ENCODE data around the gene EIF2AK3. TPM values are rescaled to one million over a fixed set of nuclear protein-coding genes. Genes with fewer than 3 reads are reported as not detected.
A peak's percentile ranks its signal among the peaks of the same experiment; 100 is the strongest.

The EIF2AK3 gene
- total and polyA plus RNA-seq, 4 experiments from 2014 or later = 1.3 to 31.0 (median 20.5) TPM

- intact Hi-C loops (cut with micrococcal nuclease) = no loop called here
- Histone ChIP-seq H3K9me3 (ENCODE audit: control insufficient read depth in 1 of 2, low read length in 2 of 2) (no peaks in the 10 kb centered on the region), H3K4me1 (ENCODE audit: insufficient read depth, low read length) (no peaks in the 10 kb centered on the region), H3K27me3 (ENCODE audit: insufficient read depth, low read length) (no peaks in the 10 kb centered on the region), H3K27ac (ENCODE audit: low read depth, low read length) (no peak overlapping the region), H3K4me3 (ENCODE audit: low read length in 2 of 2) (no peak overlapping the region), H3K36me3 (ENCODE audit: insufficient read depth, low read length) (peaks cover 9% of the 10 kb centered on the region)
- Mint-ChIP-seq H3K4me3 (no peak overlapping the region), H3K4me1 (peaks cover 16 to 29% (median 23%) of the 10 kb centered on the region in 4 donors), H3K27me3 (no peaks in the 10 kb centered on the region), H3K36me3 (peaks cover 8 to 23% of the 10 kb centered on the region in 2 donors), H3K27ac (no peak overlapping the region), H3K9me3 (no peaks in the 10 kb centered on the region)
- DNase-seq = no peak
- POLR2A ChIA-PET (ENCODE audit: partially characterized antibody) = no interaction called here
- CTCF ChIA-PET (ENCODE audit: partially characterized antibody) = no interaction called here
These were observed 12.6 kb downstream of the EIF2AK3 start for GRCh38 chr2:88614497-88615157.

GRCh38 chr2:88613921-88614320, 13.3 kb downstream of the EIF2AK3 start:
- Histone ChIP-seq H3K4me3 (ENCODE audit: low read length in 2 of 2) (no peak overlapping the region), H3K4me1 (ENCODE audit: insufficient read depth, low read length) (no peaks in the 10 kb centered on the region), H3K27ac (ENCODE audit: low read depth, low read length) (no peak overlapping the region), H3K36me3 (ENCODE audit: insufficient read depth, low read length) (peaks cover 9% of the 10 kb centered on the region), H3K9me3 (ENCODE audit: control insufficient read depth in 1 of 2, low read length in 2 of 2) (no peaks in the 10 kb centered on the region), H3K27me3 (ENCODE audit: insufficient read depth, low read length) (no peaks in the 10 kb centered on the region)
- peaks cover 14 to 22% (median 19%) of the 10 kb centered on the region in 4 donors for H3K4me1 Mint-ChIP-seq
- H3K27me3 Mint-ChIP-seq = no peaks in the 10 kb centered on the region
- DNase-seq = no peak
- POLR2A ChIA-PET (ENCODE audit: partially characterized antibody) = no interaction called here
- intact Hi-C loops (cut with micrococcal nuclease) = no loop called here
- CTCF ChIA-PET (ENCODE audit: partially characterized antibody) = no interaction called here
- H3K9me3 Mint-ChIP-seq = no peaks in the 10 kb centered on the region
- no peak overlapping the region for H3K27ac Mint-ChIP-seq
- peaks cover 8 to 28% of the 10 kb centered on the region in 2 donors for H3K36me3 Mint-ChIP-seq
- H3K4me3 Mint-ChIP-seq = no peak overlapping the region

- CTCF ChIA-PET (ENCODE audit: partially characterized antibody) = interaction anchor here (1.1 to 1.2 kb wide), 2 partner anchors 18 to 61 kb away, joined by 4 read pairs; no protein-coding TSS in a partner anchor
- no peaks in the 10 kb centered on the region for H3K9me3 ChIP-seq (ENCODE audit: control insufficient read depth in 1 of 2, low read length in 2 of 2)
- no peaks in the 10 kb centered on the region for H3K4me1 ChIP-seq (ENCODE audit: insufficient read depth, low read length)
- Mint-ChIP-seq H3K9me3 (no peaks in the 10 kb centered on the region), H3K36me3 (peaks cover 8 to 30% of the 10 kb centered on the region in 2 donors), H3K27me3 (no peaks in the 10 kb centered on the region), H3K4me3 (no peak overlapping the region), H3K4me1 (peaks cover 12 to 17% (median 13%) of the 10 kb centered on the region in 4 donors), H3K27ac (peak overlapping the region in 1 of 7 donors; percentile 22)
- H3K27ac ChIP-seq (ENCODE audit: low read depth, low read length) = no peak overlapping the region
- intact Hi-C loops (cut with micrococcal nuclease) = no loop called here
- H3K27me3 ChIP-seq (ENCODE audit: insufficient read depth, low read length) = no peaks in the 10 kb centered on the region
- no peak for DNase-seq
- POLR2A ChIA-PET (ENCODE audit: partially characterized antibody) = no interaction called here
- H3K36me3 ChIP-seq (ENCODE audit: insufficient read depth, low read length) = peaks cover 9% of the 10 kb centered on the region
- no peak overlapping the region for H3K4me3 ChIP-seq (ENCODE audit: low read length in 2 of 2)
These were observed 19.1 kb downstream of the EIF2AK3 start for GRCh38 chr2:88608184-88608583.

GRCh38 chr2:88607416-88607815, 19.8 kb downstream of the EIF2AK3 start:
- DNase-seq = no peak
- no peak overlapping the region for H3K4me3 ChIP-seq (ENCODE audit: low read length in 2 of 2)
- no peak overlapping the region for H3K4me3 Mint-ChIP-seq
- no peaks in the 10 kb centered on the region for H3K27me3 Mint-ChIP-seq
- H3K27ac ChIP-seq (ENCODE audit: low read depth, low read length) = no peak overlapping the region
- H3K4me1 Mint-ChIP-seq = peaks cover 13 to 17% (median 15%) of the 10 kb centered on the region in 4 donors
- peaks cover 8 to 24% of the 10 kb centered on the region in 2 donors for H3K36me3 Mint-ChIP-seq
- H3K9me3 Mint-ChIP-seq = no peaks in the 10 kb centered on the region
- H3K27ac Mint-ChIP-seq = peak overlapping the region in 1 of 7 donors; percentile 57
- CTCF ChIA-PET (ENCODE audit: partially characterized antibody) = interaction anchor here (1.2 to 3.2 kb wide), 3 partner anchors 14 to 65 kb away, joined by 4 to 13 read pairs (median 6); no protein-coding TSS in a partner anchor
- H3K36me3 ChIP-seq (ENCODE audit: insufficient read depth, low read length) = peaks cover 4% of the 10 kb centered on the region
- no peaks in the 10 kb centered on the region for H3K9me3 ChIP-seq (ENCODE audit: control insufficient read depth in 1 of 2, low read length in 2 of 2)
- intact Hi-C loops (cut with micrococcal nuclease) = no loop called here
- no peaks in the 10 kb centered on the region for H3K4me1 ChIP-seq (ENCODE audit: insufficient read depth, low read length)
- H3K27me3 ChIP-seq (ENCODE audit: insufficient read depth, low read length) = no peaks in the 10 kb centered on the region
- POLR2A ChIA-PET (ENCODE audit: partially characterized antibody) = no interaction called here

- peaks cover 16 to 22% (median 19%) of the 10 kb centered on the region in 4 donors for H3K4me1 Mint-ChIP-seq
These were observed 20.8 kb downstream of the EIF2AK3 start for GRCh38 chr2:88606371-88607030.

GRCh38 chr2:88603146-88603545, 24.1 kb downstream of the EIF2AK3 start:
- peaks cover 24 to 44% (median 36%) of the 10 kb centered on the region in 4 donors for H3K4me1 Mint-ChIP-seq
- H3K4me1 ChIP-seq (ENCODE audit: insufficient read depth, low read length) = peaks cover 16% of the 10 kb centered on the region

More at GRCh38 chr2:88606371-88607030, 20.8 kb downstream of the EIF2AK3 start:
- CTCF ChIA-PET (ENCODE audit: partially characterized antibody) = interaction anchor here (1.3 to 3.2 kb wide), 3 partner anchors 15 to 65 kb away, joined by 3 to 13 read pairs (median 6); no protein-coding TSS in a partner anchor
- H3K27ac ChIP-seq (ENCODE audit: low read depth, low read length) = no peak overlapping the region
- H3K27ac Mint-ChIP-seq = peak overlapping the region in 2 of 7 donors; percentile 41 to 70
- H3K4me3 Mint-ChIP-seq = no peak overlapping the region
- H3K27me3 ChIP-seq (ENCODE audit: insufficient read depth, low read length) = no peaks in the 10 kb centered on the region
- H3K4me1 ChIP-seq (ENCODE audit: insufficient read depth, low read length) = no peaks in the 10 kb centered on the region
- peaks cover 3% of the 10 kb centered on the region for H3K36me3 ChIP-seq (ENCODE audit: insufficient read depth, low read length)
- no peaks in the 10 kb centered on the region for H3K9me3 ChIP-seq (ENCODE audit: control insufficient read depth in 1 of 2, low read length in 2 of 2)
- DNase-seq = no peak
- H3K4me3 ChIP-seq (ENCODE audit: low read length in 2 of 2) = no peak overlapping the region
- H3K9me3 Mint-ChIP-seq = no peaks in the 10 kb centered on the region
- H3K27me3 Mint-ChIP-seq = no peaks in the 10 kb centered on the region
- POLR2A ChIA-PET (ENCODE audit: partially characterized antibody) = no interaction called here
- intact Hi-C loops (cut with micrococcal nuclease) = no loop called here
- peaks cover 8 to 17% of the 10 kb centered on the region in 2 donors for H3K36me3 Mint-ChIP-seq

GRCh38 chr2:88602022-88602421, 25.2 kb downstream of the EIF2AK3 start:
- peaks cover 16% of the 10 kb centered on the region for H3K4me1 ChIP-seq (ENCODE audit: insufficient read depth, low read length)
- no peaks in the 10 kb centered on the region for H3K36me3 ChIP-seq (ENCODE audit: insufficient read depth, low read length)

More at GRCh38 chr2:88603146-88603545, 24.1 kb downstream of the EIF2AK3 start:
- Mint-ChIP-seq H3K9me3 (no peaks in the 10 kb centered on the region), H3K36me3 (peaks cover 0 to 1% of the 10 kb centered on the region in 2 donors), H3K4me3 (no peak overlapping the region), H3K27me3 (no peaks in the 10 kb centered on the region), H3K27ac (peak overlapping the region in 1 of 7 donors; percentile 12)
- intact Hi-C loops (cut with micrococcal nuclease) = no loop called here
- ChIA-PET POLR2A (ENCODE audit: partially characterized antibody) (no interaction called here), CTCF (ENCODE audit: partially characterized antibody) (no interaction called here)
- no peak for DNase-seq
- Histone ChIP-seq H3K4me3 (ENCODE audit: low read length in 2 of 2) (no peak overlapping the region), H3K9me3 (ENCODE audit: control insufficient read depth in 1 of 2, low read length in 2 of 2) (no peaks in the 10 kb centered on the region), H3K27me3 (ENCODE audit: insufficient read depth, low read length) (no peaks in the 10 kb centered on the region), H3K36me3 (ENCODE audit: insufficient read depth, low read length) (no peaks in the 10 kb centered on the region), H3K27ac (ENCODE audit: low read depth, low read length) (no peak overlapping the region)

More at GRCh38 chr2:88602022-88602421, 25.2 kb downstream of the EIF2AK3 start:
- Mint-ChIP-seq H3K27ac (no peak overlapping the region), H3K36me3 (no peaks in the 10 kb centered on the region), H3K4me1 (peaks cover 22 to 44% (median 36%) of the 10 kb centered on the region in 4 donors), H3K4me3 (no peak overlapping the region), H3K9me3 (no peaks in the 10 kb centered on the region), H3K27me3 (no peaks in the 10 kb centered on the region)
- no peaks in the 10 kb centered on the region for H3K27me3 ChIP-seq (ENCODE audit: insufficient read depth, low read length)
- ChIA-PET CTCF (ENCODE audit: partially characterized antibody) (no interaction called here), POLR2A (ENCODE audit: partially characterized antibody) (no interaction called here)
- no peak overlapping the region for H3K4me3 ChIP-seq (ENCODE audit: low read length in 2 of 2)
- H3K27ac ChIP-seq (ENCODE audit: low read depth, low read length) = no peak overlapping the region
- DNase-seq = no peak
- H3K9me3 ChIP-seq (ENCODE audit: control insufficient read depth in 1 of 2, low read length in 2 of 2) = no peaks in the 10 kb centered on the region
- intact Hi-C loops (cut with micrococcal nuclease) = no loop called here
